Measurements from ENCODE around the gene WDFY3.
A peak's percentile ranks its signal among the peaks of the same experiment; 100 is the strongest.
"Not testable (repeated sequence)": the region's sequence is repeated elsewhere in the genome, so short reads cannot be mapped to it uniquely, and the experiment has no call there.

Gene WDFY3

GRCh38 chr4:84856468-84857049 lies 109.9 kb downstream of the WDFY3 start:
- Histone ChIP-seq H3K27ac (ENCODE audit: low read depth, low read length) (no peak overlapping the region), H3K9me3 (ENCODE audit: insufficient read depth, low read depth, low read length) (no peaks in the 10 kb centered on the region), H3K27me3 (ENCODE audit: insufficient read depth, low read length) (no peaks in the 10 kb centered on the region), H3K9ac (ENCODE audit: low read depth, low read length) (no peak overlapping the region), H3K36me3 (ENCODE audit: insufficient read depth, low read length) (peaks cover 16% of the 10 kb centered on the region), H3K4me1 (ENCODE audit: insufficient read depth, low read length) (peaks cover 23% of the 10 kb centered on the region), H3K4me3 (ENCODE audit: low read length) (no peak overlapping the region)
- no CpG with 5 or more reads among the region's 1 CpG for WGBS

GRCh38 chr4:84855774-84856173 lies 110.7 kb downstream of the WDFY3 start:
- no peak overlapping the region for H3K27ac ChIP-seq (ENCODE audit: low read depth, low read length)
- no peak overlapping the region for H3K4me3 ChIP-seq (ENCODE audit: low read length)
- no peaks in the 10 kb centered on the region for H3K27me3 ChIP-seq (ENCODE audit: insufficient read depth, low read length)
- H3K4me1 ChIP-seq (ENCODE audit: insufficient read depth, low read length) = peaks cover 23% of the 10 kb centered on the region
- WGBS = 91% methylated on average over 2 of the region's 2 CpGs
- peaks cover 16% of the 10 kb centered on the region for H3K36me3 ChIP-seq (ENCODE audit: insufficient read depth, low read length)
- no peak overlapping the region for H3K9ac ChIP-seq (ENCODE audit: low read depth, low read length)
- H3K9me3 ChIP-seq (ENCODE audit: insufficient read depth, low read depth, low read length) = no peaks in the 10 kb centered on the region

GRCh38 chr4:84852081-84852480 lies 114.4 kb downstream of the WDFY3 start:
- peaks cover 19% of the 10 kb centered on the region for H3K4me1 ChIP-seq (ENCODE audit: insufficient read depth, low read length)
- H3K36me3 ChIP-seq (ENCODE audit: insufficient read depth, low read length) = peaks cover 22% of the 10 kb centered on the region
- no peak overlapping the region for H3K4me3 ChIP-seq (ENCODE audit: low read length)
- H3K27ac ChIP-seq (ENCODE audit: low read depth, low read length) = no peak overlapping the region
- WGBS = 100% methylated on average over 1 of the region's 1 CpG
- no peak overlapping the region for H3K9ac ChIP-seq (ENCODE audit: low read depth, low read length)
- no peaks in the 10 kb centered on the region for H3K9me3 ChIP-seq (ENCODE audit: insufficient read depth, low read depth, low read length)
- H3K27me3 ChIP-seq (ENCODE audit: insufficient read depth, low read length) = no peaks in the 10 kb centered on the region

GRCh38 chr4:84849051-84849640 lies 117.3 kb downstream of the WDFY3 start:
- H3K9me3 ChIP-seq (ENCODE audit: insufficient read depth, low read depth, low read length) = no peaks in the 10 kb centered on the region
- H3K27me3 ChIP-seq (ENCODE audit: insufficient read depth, low read length) = no peaks in the 10 kb centered on the region
- no peak overlapping the region for H3K9ac ChIP-seq (ENCODE audit: low read depth, low read length)
- no peak overlapping the region for H3K4me3 ChIP-seq (ENCODE audit: low read length)
- H3K4me1 ChIP-seq (ENCODE audit: insufficient read depth, low read length) = peaks cover 9% of the 10 kb centered on the region
- no peak overlapping the region for H3K27ac ChIP-seq (ENCODE audit: low read depth, low read length)
- peaks cover 33% of the 10 kb centered on the region for H3K36me3 ChIP-seq (ENCODE audit: insufficient read depth, low read length)

GRCh38 chr4:84848432-84848831 lies 118.1 kb downstream of the WDFY3 start:
- Histone ChIP-seq H3K9ac (ENCODE audit: low read depth, low read length) (no peak overlapping the region), H3K36me3 (ENCODE audit: insufficient read depth, low read length) (peaks cover 33% of the 10 kb centered on the region), H3K9me3 (ENCODE audit: insufficient read depth, low read depth, low read length) (no peaks in the 10 kb centered on the region), H3K27ac (ENCODE audit: low read depth, low read length) (no peak overlapping the region), H3K4me1 (ENCODE audit: insufficient read depth, low read length) (peaks cover 12% of the 10 kb centered on the region), H3K27me3 (ENCODE audit: insufficient read depth, low read length) (no peaks in the 10 kb centered on the region), H3K4me3 (ENCODE audit: low read length) (no peak overlapping the region)
- WGBS = 96% methylated on average over 2 of the region's 2 CpGs

- peaks cover 12% of the 10 kb centered on the region for H3K4me1 ChIP-seq (ENCODE audit: insufficient read depth, low read length)
Measured at GRCh38 chr4:84847978-84848377, 118.5 kb downstream of the WDFY3 start.

GRCh38 chr4:84846985-84847384 lies 119.5 kb downstream of the WDFY3 start:
- H3K9me3 ChIP-seq (ENCODE audit: insufficient read depth, low read depth, low read length) = no peaks in the 10 kb centered on the region
- H3K9ac ChIP-seq (ENCODE audit: low read depth, low read length) = no peak overlapping the region
- peaks cover 33% of the 10 kb centered on the region for H3K36me3 ChIP-seq (ENCODE audit: insufficient read depth, low read length)
- peaks cover 12% of the 10 kb centered on the region for H3K4me1 ChIP-seq (ENCODE audit: insufficient read depth, low read length)
- no peak overlapping the region for H3K4me3 ChIP-seq (ENCODE audit: low read length)
- H3K27ac ChIP-seq (ENCODE audit: low read depth, low read length) = peak overlapping the region; percentile 45; the same call in 1 of the 2 replicates
- no peaks in the 10 kb centered on the region for H3K27me3 ChIP-seq (ENCODE audit: insufficient read depth, low read length)
- whole genome bisulfite sequencing = 100% methylated on average over 1 of the region's 1 CpG

More at GRCh38 chr4:84847978-84848377, 118.5 kb downstream of the WDFY3 start:
- no CpG with 5 or more reads among the region's 2 CpGs for WGBS
- Histone ChIP-seq H3K36me3 (ENCODE audit: insufficient read depth, low read length) (peaks cover 33% of the 10 kb centered on the region), H3K4me3 (ENCODE audit: low read length) (no peak overlapping the region), H3K27me3 (ENCODE audit: insufficient read depth, low read length) (no peaks in the 10 kb centered on the region), H3K27ac (ENCODE audit: low read depth, low read length) (no peak overlapping the region), H3K9me3 (ENCODE audit: insufficient read depth, low read depth, low read length) (no peaks in the 10 kb centered on the region), H3K9ac (ENCODE audit: low read depth, low read length) (no peak overlapping the region)

GRCh38 chr4:84841435-84841834 lies 125.1 kb downstream of the WDFY3 start:
- WGBS = 91% methylated on average over 1 of the region's 1 CpG
- Histone ChIP-seq H3K4me1 (ENCODE audit: insufficient read depth, low read length) (peaks cover 7% of the 10 kb centered on the region; the same call in 1 of the 2 replicates), H3K27me3 (ENCODE audit: insufficient read depth, low read length) (no peaks in the 10 kb centered on the region), H3K27ac (ENCODE audit: low read depth, low read length) (no peak overlapping the region), H3K36me3 (ENCODE audit: insufficient read depth, low read length) (peaks cover 51% of the 10 kb centered on the region), H3K9me3 (ENCODE audit: insufficient read depth, low read depth, low read length) (no peaks in the 10 kb centered on the region), H3K4me3 (ENCODE audit: low read length) (no peak overlapping the region), H3K9ac (ENCODE audit: low read depth, low read length) (no peak overlapping the region)

GRCh38 chr4:84837751-84838150 lies 128.7 kb downstream of the WDFY3 start:
- Histone ChIP-seq H3K9ac (ENCODE audit: low read depth, low read length) (no peak overlapping the region), H3K4me1 (ENCODE audit: insufficient read depth, low read length) (no peaks in the 10 kb centered on the region), H3K9me3 (ENCODE audit: insufficient read depth, low read depth, low read length) (no peaks in the 10 kb centered on the region), H3K4me3 (ENCODE audit: low read length) (no peak overlapping the region), H3K27me3 (ENCODE audit: insufficient read depth, low read length) (no peaks in the 10 kb centered on the region), H3K27ac (ENCODE audit: low read depth, low read length) (no peak overlapping the region), H3K36me3 (ENCODE audit: insufficient read depth, low read length) (peaks cover 66% of the 10 kb centered on the region)
- 88% methylated on average over 2 of the region's 2 CpGs for WGBS

- peaks cover 69% of the 10 kb centered on the region for H3K36me3 ChIP-seq (ENCODE audit: insufficient read depth, low read length)
- not testable (repeated sequence) for H3K27ac ChIP-seq (ENCODE audit: low read depth, low read length); H3K27me3 ChIP-seq (ENCODE audit: insufficient read depth, low read length); H3K9me3 ChIP-seq (ENCODE audit: insufficient read depth, low read depth, low read length); H3K4me3 ChIP-seq (ENCODE audit: low read length); H3K4me1 ChIP-seq (ENCODE audit: insufficient read depth, low read length); H3K9ac ChIP-seq (ENCODE audit: low read depth, low read length)
- WGBS = 97% methylated on average over 5 of the region's 6 CpGs
Measured at GRCh38 chr4:84829633-84830032, 136.9 kb downstream of the WDFY3 start.

- H3K4me1 ChIP-seq (ENCODE audit: insufficient read depth, low read length) = no peaks in the 10 kb centered on the region
- H3K27me3 ChIP-seq (ENCODE audit: insufficient read depth, low read length) = no peaks in the 10 kb centered on the region
- no peak overlapping the region for H3K9ac ChIP-seq (ENCODE audit: low read depth, low read length)
- H3K4me3 ChIP-seq (ENCODE audit: low read length) = no peak overlapping the region
- no peaks in the 10 kb centered on the region for H3K9me3 ChIP-seq (ENCODE audit: insufficient read depth, low read depth, low read length)
- H3K27ac ChIP-seq (ENCODE audit: low read depth, low read length) = no peak overlapping the region
- H3K36me3 ChIP-seq (ENCODE audit: insufficient read depth, low read length) = peaks cover 58% of the 10 kb centered on the region
Measured at GRCh38 chr4:84826681-84827080, 139.8 kb downstream of the WDFY3 start.
